ENCODE measurements around the gene TYW1.
"Not testable (repeated sequence)": the region's sequence is repeated elsewhere in the genome, so short reads cannot be mapped to it uniquely, and the experiment has no call there.

GRCh38 chr7:67128257-67128656, 131.6 kb downstream of the TYW1 start:
- TF ChIP-seq CTCF (conservative IDR thresholded peaks at IDR 0.05; ENCODE audit: low read depth, low read length); EZH2 (IDR thresholded peaks at IDR 0.05; ENCODE audit: borderline replicate concordance, low read depth, low read length, poor library complexity, severe bottlenecking): not testable (repeated sequence)
